OCI-LY1 (cell line): ENCODE results near the gene EPHA2.

Source experiments
- H2AFZ ChIP-seq: fragments of 200-600 bp; sonication (generic), shearing (Covaris generic); 2 replicates; pipeline ENCODE4 v1.6.0; 2014; ENCODE audit warnings: antibody characterized with exemption, mild to moderate bottlenecking, low read length
- H3F3A ChIP-seq: fragments of 200-600 bp; sonication (generic), shearing (Covaris generic); 2 replicates; pipeline ENCODE4 v1.6.0; 2014; ENCODE audit warnings: mild to moderate bottlenecking, antibody characterized with exemption, low read length, moderate library complexity; ENCODE audit not compliant: insufficient read depth
- H3K27ac ChIP-seq: fragments of 200-600 bp; sonication (generic); 2 replicates; pipeline ENCODE4 v1.5.1; 2014; ENCODE audit warnings: low read length, mixed run types, mild to moderate bottlenecking, low read depth; ENCODE audit not compliant: poor library complexity, severe bottlenecking
- H3K27me3 ChIP-seq: fragments of 200-600 bp; sonication (generic); 2 replicates; pipeline ENCODE4 v1.6.0; 2014; ENCODE audit warnings: antibody characterized with exemption, mild to moderate bottlenecking, low read length, moderate library complexity; ENCODE audit not compliant: insufficient read depth
- H3K36me3 ChIP-seq: fragments of 200-600 bp; sonication (generic); 2 replicates; pipeline ENCODE4 v1.6.1; 2014; ENCODE audit warnings: mild to moderate bottlenecking, antibody characterized with exemption, low read length, moderate library complexity, mixed read lengths; ENCODE audit not compliant: insufficient read depth
- H3K4me1 ChIP-seq: fragments of 200-600 bp; sonication (generic); 2 replicates; pipeline ENCODE4 v1.5.1; 2014; ENCODE audit warnings: mild to moderate bottlenecking, low read length, moderate library complexity; ENCODE audit not compliant: insufficient read depth, severe bottlenecking
- H3K4me2 ChIP-seq: fragments of 200-600 bp; sonication (generic), shearing (Covaris generic); 2 replicates; pipeline ENCODE4 v1.6.1; 2014; ENCODE audit warnings: low read length
- H3K4me3 ChIP-seq: fragments of 200-600 bp; sonication (generic); 2 replicates; pipeline ENCODE4 v1.5.1; 2014; ENCODE audit warnings: low read length, low read depth, mild to moderate bottlenecking, mixed read lengths; ENCODE audit not compliant: poor library complexity, severe bottlenecking
- H3K79me2 ChIP-seq: fragments of 200-600 bp; shearing (Covaris generic); 2 replicates; pipeline ENCODE4 v1.6.1; 2016; ENCODE audit warnings: mixed run types, low read length, mixed read lengths; ENCODE audit not compliant: insufficient read depth
- H3K9ac ChIP-seq: fragments of 200-600 bp; sonication (generic), shearing (Covaris generic); 2 replicates; pipeline ENCODE4 v1.6.1; 2014; ENCODE audit warnings: mild to moderate bottlenecking, low read length, mixed read lengths
- H3K9me2 ChIP-seq: fragments of 200-600 bp; sonication (generic), shearing (Covaris generic); 2 replicates; pipeline ENCODE4 v1.6.1; 2014; ENCODE audit warnings: low read depth, mild to moderate bottlenecking, low read length, mixed read lengths
- H3K9me3 ChIP-seq: fragments of 200-600 bp; shearing (Covaris generic); 2 replicates; pipeline ENCODE4 v1.6.1; 2014; ENCODE audit warnings: low read length, mixed read lengths
- H4K20me1 ChIP-seq: fragments of 200-600 bp; sonication (generic), shearing (Covaris generic); 2 replicates; pipeline ENCODE4 v1.6.0; 2016; ENCODE audit warnings: mild to moderate bottlenecking, low read length; ENCODE audit not compliant: insufficient read depth
- EZH2 ChIP-seq: fragments of 200-600 bp; sonication (generic), shearing (Covaris generic); IDR thresholded peaks from 2 replicates; pipeline ENCODE4 v1.8.0; 2017; ENCODE audit warnings: borderline replicate concordance, mixed run types, mild to moderate bottlenecking, antibody characterized with exemption, low read length, moderate library complexity, mixed read lengths
- TF ChIP-seq, protein P1 (sequence below): fragments of 200-600 bp; sonication (generic), shearing (Covaris generic); IDR thresholded peaks from 2 replicates; pipeline ENCODE4 v1.5.1; 2017; ENCODE audit warnings: mild to moderate bottlenecking, antibody characterized with exemption, low read length, moderate library complexity, mixed read lengths

The EPHA2 gene

DNA sequence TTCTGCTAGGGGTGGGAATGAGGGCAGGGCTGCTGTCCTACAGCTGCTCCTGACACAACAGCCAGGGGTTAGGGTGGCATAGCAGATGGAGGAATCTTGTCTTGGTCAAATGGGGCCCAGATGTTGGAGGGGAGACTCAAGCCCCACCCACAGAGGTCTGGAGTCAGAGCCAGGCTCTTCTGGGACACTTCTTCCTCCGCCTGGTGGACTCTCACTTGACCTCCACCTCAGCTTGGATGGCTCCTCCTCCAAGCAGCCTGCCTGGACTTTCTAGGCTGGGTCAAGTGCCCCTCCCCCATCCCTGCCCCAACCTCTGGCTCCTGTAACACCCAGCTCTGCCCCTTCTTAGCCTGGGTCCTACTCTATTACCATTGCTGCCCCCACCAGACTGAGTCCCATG, 35.5 kb downstream of the EPHA2 start:
- Histone ChIP-seq H3K27ac (no peak overlapping the region), H3K9me3 (no peaks in the 10 kb centered on the region), H3F3A (no peaks in the 10 kb centered on the region), H3K27me3 (peaks cover 14% of the 10 kb centered on the region; the same call in 1 of the 2 replicates), H3K79me2 (no peaks in the 10 kb centered on the region), H3K36me3 (no peaks in the 10 kb centered on the region), H3K9me2 (no peaks in the 10 kb centered on the region), H3K4me1 (no peaks in the 10 kb centered on the region), H3K4me3 (no peak overlapping the region), H3K9ac (no peak overlapping the region), H3K4me2 (no peak overlapping the region), H4K20me1 (no peaks in the 10 kb centered on the region), H2AFZ (no peak overlapping the region)
- TF ChIP-seq EZH2: no peak
- TF ChIP-seq, protein P1, sequence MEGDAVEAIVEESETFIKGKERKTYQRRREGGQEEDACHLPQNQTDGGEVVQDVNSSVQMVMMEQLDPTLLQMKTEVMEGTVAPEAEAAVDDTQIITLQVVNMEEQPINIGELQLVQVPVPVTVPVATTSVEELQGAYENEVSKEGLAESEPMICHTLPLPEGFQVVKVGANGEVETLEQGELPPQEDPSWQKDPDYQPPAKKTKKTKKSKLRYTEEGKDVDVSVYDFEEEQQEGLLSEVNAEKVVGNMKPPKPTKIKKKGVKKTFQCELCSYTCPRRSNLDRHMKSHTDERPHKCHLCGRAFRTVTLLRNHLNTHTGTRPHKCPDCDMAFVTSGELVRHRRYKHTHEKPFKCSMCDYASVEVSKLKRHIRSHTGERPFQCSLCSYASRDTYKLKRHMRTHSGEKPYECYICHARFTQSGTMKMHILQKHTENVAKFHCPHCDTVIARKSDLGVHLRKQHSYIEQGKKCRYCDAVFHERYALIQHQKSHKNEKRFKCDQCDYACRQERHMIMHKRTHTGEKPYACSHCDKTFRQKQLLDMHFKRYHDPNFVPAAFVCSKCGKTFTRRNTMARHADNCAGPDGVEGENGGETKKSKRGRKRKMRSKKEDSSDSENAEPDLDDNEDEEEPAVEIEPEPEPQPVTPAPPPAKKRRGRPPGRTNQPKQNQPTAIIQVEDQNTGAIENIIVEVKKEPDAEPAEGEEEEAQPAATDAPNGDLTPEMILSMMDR: no peak

DNA sequence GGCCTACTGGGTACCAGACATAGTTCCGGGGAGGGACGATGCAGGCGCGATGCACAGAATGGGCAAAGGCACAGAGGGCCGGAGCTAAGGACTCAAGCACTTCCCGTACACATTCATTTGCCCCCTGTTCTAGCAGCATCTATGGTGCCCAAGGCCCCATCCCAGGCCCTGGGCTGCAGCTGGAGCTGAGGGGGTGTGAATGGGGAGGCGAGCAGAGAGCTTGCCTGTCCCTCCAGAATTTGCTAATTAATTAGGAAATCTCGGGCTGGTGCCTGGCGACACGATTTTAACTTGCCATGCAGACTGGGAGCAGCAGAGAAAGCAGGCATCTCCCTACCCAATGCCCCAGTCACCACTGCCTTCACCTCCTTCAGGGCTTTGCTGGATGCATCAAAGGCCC, 35.9 kb downstream of the EPHA2 start:
- Histone ChIP-seq H4K20me1 (no peaks in the 10 kb centered on the region), H3K4me2 (no peak overlapping the region), H3K4me3 (no peak overlapping the region), H2AFZ (no peak overlapping the region), H3K27me3 (peaks cover 14% of the 10 kb centered on the region; the same call in 1 of the 2 replicates), H3K4me1 (no peaks in the 10 kb centered on the region), H3K79me2 (no peaks in the 10 kb centered on the region), H3K9ac (no peak overlapping the region), H3K9me2 (no peaks in the 10 kb centered on the region), H3F3A (no peaks in the 10 kb centered on the region), H3K27ac (no peak overlapping the region), H3K36me3 (no peaks in the 10 kb centered on the region), H3K9me3 (no peaks in the 10 kb centered on the region)
- TF ChIP-seq, protein P1: no peak
- TF ChIP-seq EZH2: no peak

DNA sequence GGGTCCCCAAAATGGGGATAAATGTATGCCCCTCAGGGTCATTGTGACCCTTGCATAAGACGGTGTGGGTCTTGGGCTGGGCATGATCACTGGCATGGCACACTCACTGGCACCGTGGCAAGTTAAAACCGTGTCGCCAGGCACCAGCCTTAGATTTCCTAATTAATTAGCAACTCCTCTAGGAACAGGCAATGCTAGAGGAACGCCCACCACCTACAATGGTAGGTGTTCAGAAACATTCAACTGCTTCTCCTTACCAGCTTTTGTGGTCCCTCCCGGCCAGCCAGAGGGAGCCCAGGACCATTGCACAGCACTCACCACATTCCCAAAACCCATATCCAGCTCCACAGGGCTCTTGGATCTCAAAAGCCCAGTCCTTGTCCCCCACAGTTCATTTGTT, 36.4 kb downstream of the EPHA2 start:
- H2AFZ ChIP-seq: no peak overlapping the region
- no peaks in the 10 kb centered on the region for H3F3A ChIP-seq
- no peaks in the 10 kb centered on the region for H3K36me3 ChIP-seq
- no peaks in the 10 kb centered on the region for H3K79me2 ChIP-seq
- H3K4me2 ChIP-seq: no peak overlapping the region
- H3K9me2 ChIP-seq: no peaks in the 10 kb centered on the region
- H3K9me3 ChIP-seq: no peaks in the 10 kb centered on the region
- H4K20me1 ChIP-seq: no peaks in the 10 kb centered on the region
- H3K27ac ChIP-seq: no peak overlapping the region
- no peaks in the 10 kb centered on the region for H3K4me1 ChIP-seq
- peaks cover 11% of the 10 kb centered on the region; the same call in 1 of the 2 replicates for H3K27me3 ChIP-seq
- TF ChIP-seq EZH2: no peak
- TF ChIP-seq, protein P1: no peak
- H3K4me3 ChIP-seq: no peak overlapping the region
- no peak overlapping the region for H3K9ac ChIP-seq
